Right hindlimb (tissue), 1 donor: ENCODE measurements around the gene LHX8.
"Not testable (repeated sequence)": the region's sequence is repeated elsewhere in the genome, so short reads cannot be mapped to it uniquely, and the experiment has no call there.

Experiments used
- DNase-seq: peaks from one replicate; pipeline ENCODE4 v3.0.0-alpha.2; 2018

Gene LHX8

DNA sequence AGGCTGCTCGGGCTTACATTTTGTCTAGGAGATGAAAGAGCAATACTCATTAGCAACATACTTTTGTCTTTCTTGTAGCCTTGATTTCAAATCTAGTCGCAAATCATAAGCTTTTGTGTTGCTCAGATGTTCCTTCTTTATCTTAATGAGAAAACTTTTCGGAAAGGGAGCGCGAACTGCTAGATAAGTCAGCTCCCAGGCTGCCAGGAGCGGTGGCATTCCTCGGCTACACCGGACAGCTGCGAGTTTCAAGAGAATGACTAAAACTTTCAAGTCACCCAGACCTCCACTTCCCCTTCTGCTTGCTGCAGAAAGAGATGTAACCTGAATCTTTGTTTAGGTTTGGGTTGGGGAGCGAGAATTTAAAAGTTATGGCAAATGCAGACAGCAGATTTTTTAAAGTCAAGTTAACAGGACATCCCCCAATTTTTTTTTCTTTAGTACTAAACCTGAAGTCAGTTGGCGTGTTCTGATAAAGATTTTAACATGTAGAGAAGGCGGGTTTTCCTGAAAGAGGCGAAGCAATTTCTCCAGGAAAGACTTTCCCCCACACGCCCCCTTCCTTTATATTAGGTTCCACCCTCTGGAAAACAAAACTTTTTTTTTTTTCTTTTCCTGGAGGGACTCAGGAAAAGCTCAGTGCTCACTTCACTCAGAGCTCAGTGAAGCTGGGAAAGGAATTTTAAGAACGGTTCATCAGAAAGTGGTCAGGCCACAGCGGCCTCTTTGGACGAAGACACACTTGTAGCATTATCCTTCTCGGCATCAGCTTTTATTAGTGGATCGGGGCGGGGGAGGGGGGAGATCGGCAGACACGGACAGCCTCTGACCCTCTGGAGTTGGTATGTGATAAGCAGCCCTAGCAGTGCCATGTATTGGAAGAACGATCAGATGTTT is at the start of gene LHX8:
Gene LHX8, plus strand, starts transcription at position 639 of the 897 bp plus-strand sequence. CDS start 2,227 bp downstream, outside the sequence.
- peak; percentile 28 for DNase-seq

DNA sequence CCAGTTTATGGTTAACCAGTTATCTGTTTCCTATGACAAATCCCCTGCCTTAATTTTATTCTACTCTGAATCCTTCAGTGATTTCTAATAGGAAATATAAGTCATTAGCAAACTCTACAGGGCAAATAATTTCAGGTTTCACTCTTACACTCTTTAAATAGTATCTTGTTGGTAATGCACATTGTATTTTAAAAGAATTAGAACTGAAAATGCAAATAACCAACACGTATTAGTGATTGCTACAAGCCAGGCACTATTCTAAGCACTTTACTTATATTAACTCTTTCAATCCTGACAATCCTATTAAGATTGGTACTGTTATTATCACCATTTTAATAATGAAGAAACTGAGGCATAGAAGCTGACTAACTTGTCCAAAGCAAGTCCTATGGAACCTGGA is 48.3 kb upstream of the LHX8 start:
- no peak for DNase-seq

GRCh38 chr1:75087278-75087677 is 46.9 kb upstream of the LHX8 start:
- DNase-seq, result no peak

GRCh38 chr1:75092141-75092540 is 42.0 kb upstream of the LHX8 start:
- no peak for DNase-seq

GRCh38 chr1:75097654-75098053 is 36.5 kb upstream of the LHX8 start:
- peak; percentile 59 for DNase-seq

DNA sequence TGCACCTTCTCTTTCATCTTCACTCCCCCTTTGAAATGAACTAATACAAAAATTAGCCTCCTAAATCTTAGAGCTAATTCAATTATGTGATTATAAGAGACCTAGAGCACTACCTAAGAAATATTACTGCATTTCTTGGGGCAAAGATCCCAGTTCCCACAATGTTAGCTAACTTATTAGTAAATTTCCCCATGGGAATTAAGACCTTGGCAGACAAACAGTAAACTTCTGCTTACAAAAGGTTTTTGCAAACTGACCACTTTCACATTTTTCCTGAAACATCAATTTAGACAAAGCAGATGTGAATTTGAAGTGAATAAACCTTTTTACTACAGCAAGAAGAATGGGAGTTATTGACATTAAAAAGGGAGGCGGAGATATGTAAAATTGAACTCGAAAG is 34.6 kb upstream of the LHX8 start:
- no peak for DNase-seq

DNA sequence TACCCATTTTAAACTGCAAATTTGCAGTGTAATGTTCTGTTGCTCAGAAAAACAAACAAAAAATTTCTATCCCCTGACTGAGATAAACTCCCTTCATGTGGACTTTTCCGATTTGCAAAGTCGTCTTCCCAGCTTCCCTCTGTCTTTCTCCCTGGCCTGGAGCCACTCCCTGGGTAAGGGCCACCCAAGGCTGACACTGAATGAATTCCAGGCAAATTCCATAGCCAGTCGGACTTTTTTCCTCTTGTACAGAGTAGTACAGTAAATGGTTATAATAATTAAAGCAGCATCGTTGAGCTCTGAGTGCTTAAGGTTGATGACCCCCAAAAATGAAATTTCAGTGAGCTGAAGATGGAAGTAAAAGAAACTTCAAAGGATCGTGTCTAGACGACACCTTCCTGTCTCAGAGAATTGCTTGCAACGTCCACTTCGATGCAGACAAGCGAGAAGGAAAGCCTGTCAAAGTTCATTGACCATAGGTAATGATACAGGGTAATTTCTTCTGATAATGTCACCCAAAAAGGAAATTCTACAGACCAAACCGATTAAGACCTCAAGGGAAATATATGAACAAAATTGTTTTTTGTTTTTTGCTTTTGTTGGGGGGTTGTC is 33.6 kb upstream of the LHX8 start:
- DNase-seq, result no peak

GRCh38 chr1:75112362-75112951 is 21.7 kb upstream of the LHX8 start:
- DNase-seq, result not testable (repeated sequence)

- no peak for DNase-seq
Measured at GRCh38 chr1:75115654-75116053, 18.5 kb upstream of the LHX8 start.

DNA sequence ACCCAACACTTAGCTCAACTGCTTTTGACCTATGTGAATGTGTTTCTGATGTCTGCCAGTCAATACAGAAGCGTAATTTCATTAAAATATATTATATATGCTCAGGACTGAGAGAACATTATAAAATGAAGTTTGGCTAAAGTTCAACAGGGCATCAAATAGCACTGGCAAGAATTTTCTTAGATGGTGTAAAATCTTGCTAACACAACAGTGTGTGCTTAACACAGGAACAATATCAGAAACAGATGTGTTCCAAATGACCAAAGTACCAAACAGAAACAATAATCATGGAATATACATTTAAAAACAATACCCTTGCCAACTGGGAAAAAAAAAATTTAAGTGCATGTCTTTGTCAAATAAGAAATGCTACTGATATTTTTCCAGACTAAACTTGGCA is 10.4 kb upstream of the LHX8 start:
- no peak for DNase-seq

GRCh38 chr1:75124510-75124909 is 9.7 kb upstream of the LHX8 start:
- DNase-seq, result peak; percentile 20

GRCh38 chr1:75125161-75125726 is 8.9 kb upstream of the LHX8 start:
- peak; percentile 21 for DNase-seq

- no peak for DNase-seq
Measured at GRCh38 chr1:75126611-75127101, 7.5 kb upstream of the LHX8 start.

GRCh38 chr1:75127916-75128717 is 6.1 kb upstream of the LHX8 start:
- DNase-seq, result no peak

DNA sequence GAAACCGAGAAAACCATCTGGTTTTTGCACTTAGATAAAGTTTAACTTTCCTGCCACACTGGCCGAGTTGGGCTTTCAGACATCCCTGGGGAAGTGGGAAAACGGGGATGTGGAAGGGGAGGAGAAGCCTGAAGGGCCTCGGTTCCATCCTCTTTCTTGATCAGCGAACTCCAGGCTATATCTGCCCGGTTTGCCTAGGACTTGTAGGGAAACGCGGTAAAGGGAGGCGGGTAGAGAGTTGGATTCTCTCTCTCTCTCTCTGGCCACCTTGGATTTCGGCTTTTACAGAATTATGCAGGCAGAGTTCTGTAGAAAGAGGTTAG is 4.6 kb upstream of the LHX8 start:
- DNase-seq, result no peak

DNA sequence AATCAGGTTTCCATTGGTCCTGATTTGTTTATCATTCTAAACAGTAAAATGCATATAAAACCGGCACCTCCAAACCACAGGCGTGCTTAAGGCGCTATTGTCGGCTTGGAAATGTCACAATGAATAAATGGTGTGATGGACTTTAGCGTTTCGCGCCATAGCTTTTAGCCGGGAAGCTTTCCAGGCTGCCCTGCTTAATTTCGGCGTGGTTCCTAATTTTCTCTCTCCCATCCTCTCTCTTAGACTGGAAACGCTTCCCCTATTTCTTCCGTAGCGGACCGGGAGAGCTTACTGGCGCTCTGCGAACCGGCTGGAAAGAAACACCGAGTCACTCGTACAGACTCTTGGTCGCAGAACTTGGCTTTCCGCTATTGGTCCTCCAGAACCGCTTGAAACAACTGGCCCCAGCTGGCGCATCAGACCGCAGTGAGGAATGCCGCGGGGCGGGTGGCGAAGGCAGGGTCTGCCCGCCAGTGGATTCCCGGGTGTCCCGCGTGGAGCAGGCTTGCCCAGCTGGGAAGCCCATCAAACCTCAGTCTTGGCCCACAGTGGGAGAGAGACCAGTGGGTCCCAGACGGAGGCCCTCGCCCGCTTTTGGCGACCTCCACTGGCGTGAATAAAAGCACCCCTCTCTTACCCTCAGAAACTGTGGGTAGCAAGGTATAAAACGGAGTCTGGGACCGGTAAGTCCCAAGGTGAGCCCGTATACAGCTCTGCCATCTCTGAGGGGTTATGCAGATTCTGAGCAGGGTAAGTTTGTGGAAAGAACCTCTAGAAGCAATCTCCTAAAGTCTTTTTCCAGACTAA is 4.0 kb upstream of the LHX8 start:
- peak; percentile 28 for DNase-seq

DNA sequence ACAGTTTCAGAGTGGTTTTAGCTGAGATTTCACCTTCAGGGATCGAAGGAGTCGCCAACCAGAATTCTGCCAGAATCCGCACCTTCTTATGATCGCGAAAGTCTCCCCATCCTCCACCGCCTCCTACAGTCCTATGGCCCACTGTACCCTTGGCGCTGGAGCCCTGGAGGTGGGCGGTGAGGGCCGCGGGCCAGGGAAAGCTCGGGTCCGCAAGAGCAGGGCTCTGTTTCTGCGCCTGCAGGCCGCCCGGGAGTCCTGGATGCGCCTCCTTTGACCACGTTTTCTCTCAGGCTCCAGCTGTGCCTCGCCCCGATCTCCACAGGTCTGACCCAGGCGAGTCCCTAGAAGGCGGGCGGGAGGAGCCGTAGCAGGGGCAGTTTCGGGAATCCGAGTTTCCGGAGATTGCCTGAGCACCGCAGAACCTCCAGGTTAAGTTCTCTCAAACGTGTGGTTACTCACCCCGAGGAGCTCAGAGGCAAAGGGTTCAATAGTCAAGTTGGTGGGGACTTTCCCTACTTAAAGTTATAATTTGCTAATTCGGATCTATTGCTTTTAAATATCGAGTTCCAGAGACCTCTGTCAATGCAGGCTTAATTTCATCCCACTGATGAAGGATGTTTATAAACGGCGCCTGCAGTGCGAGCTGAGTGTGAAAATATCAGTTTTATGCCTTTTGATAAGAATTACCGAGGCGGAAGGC is 3.2 kb upstream of the LHX8 start:
- peak; percentile 42 for DNase-seq

- DNase-seq, result peak; percentile 18
Measured at GRCh38 chr1:75131565-75132241, 2.5 kb upstream of the LHX8 start.

GRCh38 chr1:75132242-75132811 is 1.9 kb upstream of the LHX8 start:
- DNase-seq, result peak; percentile 27
